ENCODE measurements around the gene ARL6IP1. TPM values are rescaled to one million over a fixed set of nuclear protein-coding genes. Genes with fewer than 3 reads are reported as not detected.

ARL6IP1 gene
- total RNA-seq, 1 experiment from 2014 or later = 207 TPM

DNA sequence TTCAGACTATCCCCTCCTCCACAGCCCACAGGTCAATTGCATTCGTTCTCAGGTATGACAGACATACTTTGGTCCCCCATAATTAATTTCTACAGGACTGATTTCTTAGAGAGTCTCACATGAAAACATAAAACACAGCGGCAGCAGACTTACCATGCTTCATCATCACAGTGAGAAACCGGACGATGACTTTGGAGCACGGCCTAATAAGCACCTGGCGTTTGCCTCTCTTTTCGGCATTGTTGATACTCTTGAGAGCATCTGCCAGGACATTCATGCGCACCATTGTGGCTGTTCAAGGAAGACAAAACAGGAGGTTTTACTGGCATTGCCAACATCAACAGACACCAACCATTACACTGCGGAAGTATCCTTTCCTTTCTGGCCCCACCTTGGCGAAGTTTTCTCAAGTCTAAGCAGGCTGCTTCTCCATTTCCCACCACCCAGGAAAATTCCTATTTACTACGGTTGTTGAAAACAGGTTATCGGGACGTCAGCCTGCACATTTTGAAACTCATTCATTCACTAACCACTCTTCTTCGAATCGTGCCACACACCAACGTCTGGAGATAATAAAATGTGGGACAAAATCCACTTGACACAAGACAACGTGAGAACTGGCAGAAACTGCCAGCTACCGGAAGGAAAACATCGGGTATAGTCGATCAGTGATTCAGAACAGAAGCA, 12.4 kb downstream of the ARL6IP1 start:
- DNase-seq = no peak
- intact Hi-C loops (cut with micrococcal nuclease; ENCODE audit: unreplicated experiment) = no loop called here
- Mint-ChIP-seq H3K27ac (ENCODE audit: unreplicated experiment) (peak overlapping the region; percentile 97), H3K27me3 (ENCODE audit: insufficient read depth, unreplicated experiment) (no peaks in the 10 kb centered on the region), H3K4me3 (ENCODE audit: unreplicated experiment) (peak overlapping the region; percentile 97), H3K4me1 (ENCODE audit: low read depth, unreplicated experiment) (peaks cover 15% of the 10 kb centered on the region), H3K9me3 (ENCODE audit: unreplicated experiment) (no peaks in the 10 kb centered on the region), H3K36me3 (ENCODE audit: insufficient read depth, unreplicated experiment) (peaks cover 95% of the 10 kb centered on the region)
- Histone ChIP-seq H3K36me3 (ENCODE audit: control insufficient read depth, insufficient read depth, low read length) (peaks cover 1% of the 10 kb centered on the region), H3K27me3 (replicated peaks; ENCODE audit: control insufficient read depth, insufficient read depth, low read length) (no peaks in the 10 kb centered on the region; the same call in 1 of the 2 replicates), H3K9me3 (no peaks in the 10 kb centered on the region), H3K4me3 (ENCODE audit: low read depth, low read length) (peak overlapping the region; percentile 73), H3K4me1 (peaks cover 19% of the 10 kb centered on the region)
- POLR2A ChIA-PET = interaction anchor here (1.4 to 5.4 kb wide), 3 partner anchors 12 to 278 kb away, joined by 3 to 105 read pairs (median 4); partner anchors contain the start of genes ARL6IP1 and COQ7
- TF ChIP-seq, protein P1, sequence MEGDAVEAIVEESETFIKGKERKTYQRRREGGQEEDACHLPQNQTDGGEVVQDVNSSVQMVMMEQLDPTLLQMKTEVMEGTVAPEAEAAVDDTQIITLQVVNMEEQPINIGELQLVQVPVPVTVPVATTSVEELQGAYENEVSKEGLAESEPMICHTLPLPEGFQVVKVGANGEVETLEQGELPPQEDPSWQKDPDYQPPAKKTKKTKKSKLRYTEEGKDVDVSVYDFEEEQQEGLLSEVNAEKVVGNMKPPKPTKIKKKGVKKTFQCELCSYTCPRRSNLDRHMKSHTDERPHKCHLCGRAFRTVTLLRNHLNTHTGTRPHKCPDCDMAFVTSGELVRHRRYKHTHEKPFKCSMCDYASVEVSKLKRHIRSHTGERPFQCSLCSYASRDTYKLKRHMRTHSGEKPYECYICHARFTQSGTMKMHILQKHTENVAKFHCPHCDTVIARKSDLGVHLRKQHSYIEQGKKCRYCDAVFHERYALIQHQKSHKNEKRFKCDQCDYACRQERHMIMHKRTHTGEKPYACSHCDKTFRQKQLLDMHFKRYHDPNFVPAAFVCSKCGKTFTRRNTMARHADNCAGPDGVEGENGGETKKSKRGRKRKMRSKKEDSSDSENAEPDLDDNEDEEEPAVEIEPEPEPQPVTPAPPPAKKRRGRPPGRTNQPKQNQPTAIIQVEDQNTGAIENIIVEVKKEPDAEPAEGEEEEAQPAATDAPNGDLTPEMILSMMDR (IDR thresholded peaks at IDR 0.05; ENCODE audit: insufficient read depth in 1 of 2, low read depth in 1 of 2, low read length in 1 of 2, severe bottlenecking in 1 of 2, unreplicated experiment in 1 of 2) = no peak
- BruUV-seq (replicated peaks) = no TSS peak
- CTCF ChIA-PET = no interaction called here

DNA sequence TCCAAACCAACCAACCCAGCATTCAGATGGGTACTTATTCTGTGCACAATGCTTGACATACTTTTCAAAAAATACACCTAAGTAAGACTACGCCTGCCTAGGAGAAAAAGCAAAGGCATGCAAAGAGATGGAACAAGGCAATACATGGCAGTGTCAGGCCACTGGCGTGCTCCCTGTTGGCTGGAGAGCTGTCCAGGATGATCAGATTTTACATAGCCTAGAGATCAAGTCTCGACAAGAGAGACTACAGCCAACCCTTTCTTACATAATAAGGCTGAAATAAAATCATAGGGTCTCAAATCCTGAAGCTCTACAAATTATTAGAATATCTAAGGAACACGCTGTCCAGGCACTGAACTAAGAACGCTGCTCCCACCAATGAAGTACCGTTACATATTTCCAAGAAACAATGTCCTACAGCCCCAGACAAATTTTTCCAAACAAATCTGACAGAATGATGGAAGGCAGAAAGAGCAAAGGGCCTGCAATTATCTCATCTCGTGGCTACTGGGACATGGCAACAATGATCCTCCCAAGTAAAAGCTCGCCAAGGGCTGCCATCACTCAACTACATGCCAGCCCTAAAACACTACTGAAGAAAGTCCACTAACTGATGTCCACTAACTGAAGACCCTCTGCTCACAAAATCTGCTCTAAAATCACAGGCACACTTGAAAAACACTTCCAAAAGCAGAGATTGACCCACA, 16.3 kb downstream of the ARL6IP1 start:
- ChIA-PET POLR2A (interaction anchor here (1.5 kb wide), 1 partner anchor 17 kb away, joined by 5 read pairs; the partner anchor contains the start of gene ARL6IP1), CTCF (no interaction called here)
- H3K36me3 ChIP-seq (ENCODE audit: control insufficient read depth, insufficient read depth, low read length) = peaks cover 6% of the 10 kb centered on the region
- H3K4me3 ChIP-seq (ENCODE audit: low read depth, low read length) = no peak overlapping the region
- H3K27me3 Mint-ChIP-seq (ENCODE audit: insufficient read depth, unreplicated experiment) = no peaks in the 10 kb centered on the region
- no peak for DNase-seq
- no peaks in the 10 kb centered on the region for H3K9me3 ChIP-seq
- BruUV-seq (replicated peaks) = no TSS peak
- H3K4me1 Mint-ChIP-seq (ENCODE audit: low read depth, unreplicated experiment) = peaks cover 15% of the 10 kb centered on the region
- H3K27ac Mint-ChIP-seq (ENCODE audit: unreplicated experiment) = peak overlapping the region; percentile 13
- intact Hi-C loops (cut with micrococcal nuclease; ENCODE audit: unreplicated experiment) = no loop called here
- peaks cover 19% of the 10 kb centered on the region for H3K4me1 ChIP-seq
- H3K36me3 Mint-ChIP-seq (ENCODE audit: insufficient read depth, unreplicated experiment) = peaks cover 77% of the 10 kb centered on the region
- H3K4me3 Mint-ChIP-seq (ENCODE audit: unreplicated experiment) = peak overlapping the region; percentile 15
- TF ChIP-seq, protein P1 (IDR thresholded peaks at IDR 0.05; ENCODE audit: insufficient read depth in 1 of 2, low read depth in 1 of 2, low read length in 1 of 2, severe bottlenecking in 1 of 2, unreplicated experiment in 1 of 2) = no peak
- H3K9me3 Mint-ChIP-seq (ENCODE audit: unreplicated experiment) = no peaks in the 10 kb centered on the region
- H3K27me3 ChIP-seq (replicated peaks; ENCODE audit: control insufficient read depth, insufficient read depth, low read length) = no peaks in the 10 kb centered on the region; the same call in 1 of the 2 replicates

DNA sequence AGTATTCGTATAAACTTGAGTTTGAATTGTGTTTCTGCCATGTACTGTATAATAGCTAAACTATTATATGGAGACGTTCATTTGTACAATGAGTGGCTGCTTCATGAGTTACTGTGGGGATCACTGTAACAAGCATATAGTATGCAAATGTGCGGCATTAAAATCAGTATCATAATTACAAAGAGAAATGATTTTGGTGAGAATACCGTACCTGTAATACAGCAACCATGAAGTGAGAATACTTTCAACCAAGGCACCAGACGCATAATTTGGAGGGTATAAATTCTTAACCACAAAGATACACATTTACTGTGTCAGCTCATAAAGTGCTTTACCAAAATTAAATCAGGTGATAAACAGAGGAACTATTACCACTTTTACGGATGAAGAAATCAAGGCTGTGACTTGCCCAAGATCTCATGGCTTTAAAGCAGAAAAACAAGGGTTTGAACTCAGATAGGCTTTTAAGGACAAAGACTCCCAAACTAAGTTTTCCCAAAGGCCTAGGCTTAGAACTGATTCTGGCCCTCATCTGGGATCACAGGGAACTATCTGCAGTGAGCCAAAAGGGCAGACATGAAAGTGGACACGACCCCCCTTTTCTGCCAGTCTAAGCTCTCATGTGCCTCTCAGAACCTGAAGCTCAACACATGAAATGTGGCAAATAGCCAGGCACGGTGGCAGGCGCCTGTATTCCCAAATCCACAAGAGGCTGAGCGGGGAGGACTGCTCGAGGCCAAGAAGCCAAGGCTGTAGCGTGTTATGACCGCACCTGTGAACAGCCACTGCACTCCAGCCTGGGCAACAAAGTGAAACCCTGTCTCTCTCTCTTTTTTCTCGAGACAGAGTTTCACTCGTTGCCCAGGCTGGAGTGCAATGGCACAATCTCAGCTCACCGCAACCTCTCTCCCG, 17.7 kb downstream of the ARL6IP1 start:
- DNase-seq = no peak
- no peak overlapping the region for H3K4me3 ChIP-seq (ENCODE audit: low read depth, low read length)
- Mint-ChIP-seq H3K4me1 (ENCODE audit: low read depth, unreplicated experiment) (peaks cover 15% of the 10 kb centered on the region), H3K4me3 (ENCODE audit: unreplicated experiment) (no peak overlapping the region), H3K36me3 (ENCODE audit: insufficient read depth, unreplicated experiment) (peaks cover 63% of the 10 kb centered on the region), H3K27ac (ENCODE audit: unreplicated experiment) (no peak overlapping the region), H3K27me3 (ENCODE audit: insufficient read depth, unreplicated experiment) (no peaks in the 10 kb centered on the region), H3K9me3 (ENCODE audit: unreplicated experiment) (no peaks in the 10 kb centered on the region)
- peaks cover 6% of the 10 kb centered on the region for H3K36me3 ChIP-seq (ENCODE audit: control insufficient read depth, insufficient read depth, low read length)
- POLR2A ChIA-PET = no interaction called here
- CTCF ChIA-PET = no interaction called here
- peaks cover 19% of the 10 kb centered on the region for H3K4me1 ChIP-seq
- H3K27me3 ChIP-seq (replicated peaks; ENCODE audit: control insufficient read depth, insufficient read depth, low read length) = no peaks in the 10 kb centered on the region; the same call in 1 of the 2 replicates
- TF ChIP-seq, protein P1 (IDR thresholded peaks at IDR 0.05; ENCODE audit: insufficient read depth in 1 of 2, low read depth in 1 of 2, low read length in 1 of 2, severe bottlenecking in 1 of 2, unreplicated experiment in 1 of 2) = no peak
- intact Hi-C loops (cut with micrococcal nuclease; ENCODE audit: unreplicated experiment) = no loop called here
- BruUV-seq (replicated peaks) = no TSS peak
- H3K9me3 ChIP-seq = no peaks in the 10 kb centered on the region

Measured in Caco-2 (cell line).